Measurements from ENCODE around the gene CFAP45. TPM values are rescaled to one million over a fixed set of nuclear protein-coding genes. Genes with fewer than 3 reads are reported as not detected.

The CFAP45 gene
- total RNA-seq, 1 experiment from 2014 or later: 0.48 TPM

- TF ChIP-seq ATF6 (CRISPR knock-in tag; IDR thresholded peaks at IDR 0.05) (no peak), ZNF121 (CRISPR knock-in tag; IDR thresholded peaks at IDR 0.05) (no peak)
Observed at GRCh38 chr1:159920202-159920601, 20.2 kb upstream of the CFAP45 start (continued).

- Mint-ChIP-seq H3K4me3 (no peak overlapping the region), H3K27me3 (ENCODE audit: low read depth) (peaks cover 10% of the 10 kb centered on the region), H3K4me1 (peaks cover 46% of the 10 kb centered on the region), H3K36me3 (peaks cover 4% of the 10 kb centered on the region), H3K27ac (no peak overlapping the region), H3K9me3 (no peaks in the 10 kb centered on the region)
- DNase-seq (ENCODE audit: low spot score) (no peak), ATAC-seq (no peak)
- POLR2A ChIA-PET: no interaction called here
- no peak for TF ChIP-seq ATF6 (CRISPR knock-in tag; IDR thresholded peaks at IDR 0.05)
- no peak for TF ChIP-seq SP1 (CRISPR knock-in tag; conservative IDR thresholded peaks at IDR 0.05)
- no peak for TF ChIP-seq ZNF532 (CRISPR knock-in tag; IDR thresholded peaks at IDR 0.05; ENCODE audit: borderline replicate concordance)
- TF ChIP-seq IRF2 (CRISPR knock-in tag; IDR thresholded peaks at IDR 0.05; ENCODE audit: borderline replicate concordance, low read depth): no peak
- TF ChIP-seq ZNF416 (CRISPR knock-in tag; IDR thresholded peaks at IDR 0.05): no peak
- TF ChIP-seq PRRX2 (CRISPR knock-in tag; IDR thresholded peaks at IDR 0.05): no peak
- no peak for TF ChIP-seq MAX (CRISPR knock-in tag; IDR thresholded peaks at IDR 0.05)
- no peak for TF ChIP-seq ZNF121 (CRISPR knock-in tag; IDR thresholded peaks at IDR 0.05)
- no peak for TF ChIP-seq GTF2I (CRISPR knock-in tag; conservative IDR thresholded peaks at IDR 0.05)
- no peak for TF ChIP-seq EMX1 (CRISPR knock-in tag; IDR thresholded peaks at IDR 0.05)
- TF ChIP-seq, protein P1, sequence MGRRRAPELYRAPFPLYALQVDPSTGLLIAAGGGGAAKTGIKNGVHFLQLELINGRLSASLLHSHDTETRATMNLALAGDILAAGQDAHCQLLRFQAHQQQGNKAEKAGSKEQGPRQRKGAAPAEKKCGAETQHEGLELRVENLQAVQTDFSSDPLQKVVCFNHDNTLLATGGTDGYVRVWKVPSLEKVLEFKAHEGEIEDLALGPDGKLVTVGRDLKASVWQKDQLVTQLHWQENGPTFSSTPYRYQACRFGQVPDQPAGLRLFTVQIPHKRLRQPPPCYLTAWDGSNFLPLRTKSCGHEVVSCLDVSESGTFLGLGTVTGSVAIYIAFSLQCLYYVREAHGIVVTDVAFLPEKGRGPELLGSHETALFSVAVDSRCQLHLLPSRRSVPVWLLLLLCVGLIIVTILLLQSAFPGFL (CRISPR knock-in tag; IDR thresholded peaks at IDR 0.05; ENCODE audit: borderline replicate concordance): no peak
- TF ChIP-seq GRHL2 (CRISPR knock-in tag; IDR thresholded peaks at IDR 0.05; ENCODE audit: insufficient replicate concordance, severe bottlenecking): no peak
- no peak for TF ChIP-seq ZNF219 (CRISPR knock-in tag; IDR thresholded peaks at IDR 0.05; ENCODE audit: borderline replicate concordance)
- CTCF ChIA-PET: interaction anchor here (1.2 kb wide), 1 partner anchor 26 kb away, joined by 3 read pairs; no protein-coding TSS in a partner anchor
Observed at GRCh38 chr1:159919236-159919865, 19.4 kb upstream of the CFAP45 start.
